Glomerular endothelial cell (primary cell): ENCODE results near the gene LANCL2. TPM values are rescaled to one million over a fixed set of nuclear protein-coding genes. Genes with fewer than 3 reads are reported as not detected.
"Not testable (repeated sequence)": the region's sequence is repeated elsewhere in the genome, so short reads cannot be mapped to it uniquely, and the experiment has no call there.

Source experiments
- DNase-seq: peaks from one replicate; pipeline ENCODE4 v3.0.0-alpha.2; 2011; ENCODE audit warnings: low read depth, low spot score; ENCODE audit errors: extremely low read depth
- total RNA-seq: library from RNA; depleted of rRNA; stranded (reverse); fragments of >200 nt; gene quantifications from 2 replicates; pipeline ENCODE4 v1.2.3, GENCODE V29; 2015

LANCL2 gene
- total RNA-seq: 11.4 and 12.9 TPM in 2 replicates

GRCh38 chr7:55365205-55365674, at the start of gene LANCL2:
Gene LANCL2 (plus strand): TSS chr7:55365337. CDS start chr7:55366026, 689 bp downstream.
- no peak for DNase-seq

GRCh38 chr7:55325371-55325792, 39.8 kb upstream of the LANCL2 start:
- DNase-seq: no peak

- no peak for DNase-seq
Observed at GRCh38 chr7:55326081-55326835, 38.9 kb upstream of the LANCL2 start.

- DNase-seq: no peak
Observed at GRCh38 chr7:55326945-55327626, 38.1 kb upstream of the LANCL2 start.

- no peak for DNase-seq
Observed at GRCh38 chr7:55335151-55335550, 30.0 kb upstream of the LANCL2 start.

- no peak for DNase-seq
Observed at GRCh38 chr7:55335786-55336185, 29.4 kb upstream of the LANCL2 start.

GRCh38 chr7:55336540-55336939, 28.6 kb upstream of the LANCL2 start:
- DNase-seq: no peak

GRCh38 chr7:55339033-55340000, 25.8 kb upstream of the LANCL2 start:
- DNase-seq: no peak

- no peak for DNase-seq
Observed at GRCh38 chr7:55342216-55342871, 22.8 kb upstream of the LANCL2 start.

- no peak for DNase-seq
Observed at GRCh38 chr7:55343002-55343781, 21.9 kb upstream of the LANCL2 start.

- no peak for DNase-seq
Observed at GRCh38 chr7:55343860-55344606, 21.1 kb upstream of the LANCL2 start.

GRCh38 chr7:55344840-55345239, 20.3 kb upstream of the LANCL2 start:
- no peak for DNase-seq

- no peak for DNase-seq
Observed at GRCh38 chr7:55345292-55345691, 19.8 kb upstream of the LANCL2 start.

GRCh38 chr7:55348502-55348901, 16.6 kb upstream of the LANCL2 start:
- DNase-seq: no peak

GRCh38 chr7:55349121-55349520, 16.0 kb upstream of the LANCL2 start:
- DNase-seq: no peak

- DNase-seq: no peak
Observed at GRCh38 chr7:55350281-55350680, 14.9 kb upstream of the LANCL2 start.

GRCh38 chr7:55351263-55351662, 13.9 kb upstream of the LANCL2 start:
- no peak for DNase-seq

GRCh38 chr7:55352947-55353273, 12.2 kb upstream of the LANCL2 start:
- not testable (repeated sequence) for DNase-seq

- no peak for DNase-seq
Observed at GRCh38 chr7:55360486-55360885, 4.7 kb upstream of the LANCL2 start.
